ENCODE measurements around the gene PPT1. TPM values are rescaled to one million over a fixed set of nuclear protein-coding genes. Genes with fewer than 3 reads are reported as not detected.

The PPT1 gene
- total and polyA plus RNA-seq, 2 of the 13 experiments (the other 11 are each of a cell fraction or from before 2014, with no cell fraction given) = 129 TPM

DNA sequence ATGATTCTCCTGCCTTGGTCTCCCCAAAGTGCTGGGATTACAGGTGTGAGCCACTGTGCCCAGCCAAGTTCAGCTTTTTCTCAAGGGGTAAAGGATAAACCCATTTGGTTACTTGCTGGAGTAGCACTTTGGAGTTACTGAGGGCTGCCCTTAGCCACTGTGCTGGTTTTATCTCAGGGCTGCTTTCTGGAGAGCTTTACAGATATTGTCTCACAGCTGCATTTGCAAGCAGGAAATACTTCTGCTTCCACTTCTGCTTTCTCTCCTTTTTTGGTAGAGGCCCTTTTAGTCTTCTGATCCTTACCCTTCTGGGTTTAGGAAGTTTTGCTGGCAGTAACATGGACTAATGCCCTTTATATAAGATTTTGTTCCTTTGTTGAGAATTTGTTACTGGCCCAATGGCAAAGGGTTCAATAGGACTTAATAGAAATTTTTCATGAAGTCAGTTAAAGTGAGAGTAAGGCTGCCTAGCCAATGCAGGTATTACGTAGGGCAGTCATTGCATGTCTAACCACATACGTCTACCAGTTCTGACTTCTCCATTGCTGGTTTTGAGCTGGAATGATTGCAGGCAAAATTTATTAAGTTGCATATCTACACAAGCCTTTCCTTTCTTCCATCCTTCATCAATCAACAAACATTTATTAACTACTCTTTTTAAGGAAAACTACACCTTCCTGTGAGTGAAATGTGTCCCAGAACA lies 32.1 kb downstream of the PPT1 start:
- H3K79me2 ChIP-seq (ENCODE audit: insufficient read depth, low read length) = no peaks in the 10 kb centered on the region
- POLR2A ChIA-PET = no interaction called here
- H3K9me3 ChIP-seq (ENCODE audit: low read length) = no peaks in the 10 kb centered on the region
- ATAC-seq = no peak
- peaks cover 30 to 86% of the 10 kb centered on the region in 2 experiments for H3K36me3 ChIP-seq (replicated peaks in 1 of 2; ENCODE audit: control insufficient read depth in 1 of 2, insufficient read depth in 2 of 2, low read length in 2 of 2)
- CTCF ChIA-PET (ENCODE audit: low intra/inter-chr PET ratio, low total read pairs) = no interaction called here
- no peak overlapping the region for H3K4me3 ChIP-seq (replicated peaks in 1 of 3; ENCODE audit: insufficient read depth in 1 of 3, low read depth in 2 of 3, low read length in 3 of 3)
- no peak overlapping the region for H3K27ac ChIP-seq (ENCODE audit: extremely low read length, insufficient read depth, low read length)
- FAIRE-seq = no peak
- H2AFZ ChIP-seq (ENCODE audit: low read length) = no peak overlapping the region
- no peak overlapping the region for H3K4me2 ChIP-seq (ENCODE audit: low read depth, low read length)
- H3K9ac ChIP-seq (ENCODE audit: insufficient read depth, low read depth, low read length) = no peak overlapping the region
- WGBS (ENCODE audit: low lambda C conversion rate) = 97% methylated on average over 2 of the region's 2 CpGs
- H3K4me1 ChIP-seq (ENCODE audit: insufficient read depth, low read length) = peaks cover 6% of the 10 kb centered on the region
- intact Hi-C loops (cut with micrococcal nuclease; ENCODE audit: unreplicated experiment) = no loop called here
- H3K27me3 ChIP-seq (ENCODE audit: control insufficient read depth in 1 of 2, insufficient read depth in 2 of 2, low read length in 2 of 2) = no peaks in the 10 kb centered on the region
- BruUV-seq (replicated peaks) = no TSS peak
- TF ChIP-seq ZNF850 (CRISPR knock-in tag; conservative IDR thresholded peaks at IDR 0.05) (no peak), SCMH1 (CRISPR knock-in tag; IDR thresholded peaks at IDR 0.05; ENCODE audit: borderline replicate concordance) (no peak), ZFAT (CRISPR knock-in tag; conservative IDR thresholded peaks at IDR 0.05) (no peak), ZC3H13 (CRISPR knock-in tag; IDR thresholded peaks at IDR 0.05) (no peak), KMT2B (CRISPR knock-in tag; IDR thresholded peaks at IDR 0.05) (no peak), NPAS2 (CRISPR knock-in tag; IDR thresholded peaks at IDR 0.05; ENCODE audit: borderline replicate concordance) (no peak), AGO1 (IDR thresholded peaks at IDR 0.05; ENCODE audit: low read depth, low read length, poor library complexity, severe bottlenecking) (no peak), NONO (IDR thresholded peaks at IDR 0.05) (no peak), NONO (CRISPR knock-in tag; conservative IDR thresholded peaks at IDR 0.05) (no peak), ZNF607 (CRISPR knock-in tag; IDR thresholded peaks at IDR 0.05; ENCODE audit: borderline replicate concordance) (no peak), PRPF4 (IDR thresholded peaks at IDR 0.05; ENCODE audit: low read depth, low read length, poor library complexity, severe bottlenecking) (no peak), ZNF564 (CRISPR knock-in tag; IDR thresholded peaks at IDR 0.05) (no peak), ZBTB21 (CRISPR knock-in tag; IDR thresholded peaks at IDR 0.05) (no peak), ZNF577 (CRISPR knock-in tag; IDR thresholded peaks at IDR 0.05; ENCODE audit: borderline replicate concordance, low read depth) (no peak), TCF7 (IDR thresholded peaks at IDR 0.05; ENCODE audit: low read depth) (no peak), FIP1L1 (IDR thresholded peaks at IDR 0.05; ENCODE audit: borderline replicate concordance, insufficient read depth, low read depth, low read length) (no peak), CREM (IDR thresholded peaks at IDR 0.05) (no peak), CREM (CRISPR knock-in tag; IDR thresholded peaks at IDR 0.05) (no peak), ZNF644 (CRISPR knock-in tag; IDR thresholded peaks at IDR 0.05; ENCODE audit: low read depth) (no peak)
- TF ChIP-seq, protein P1, sequence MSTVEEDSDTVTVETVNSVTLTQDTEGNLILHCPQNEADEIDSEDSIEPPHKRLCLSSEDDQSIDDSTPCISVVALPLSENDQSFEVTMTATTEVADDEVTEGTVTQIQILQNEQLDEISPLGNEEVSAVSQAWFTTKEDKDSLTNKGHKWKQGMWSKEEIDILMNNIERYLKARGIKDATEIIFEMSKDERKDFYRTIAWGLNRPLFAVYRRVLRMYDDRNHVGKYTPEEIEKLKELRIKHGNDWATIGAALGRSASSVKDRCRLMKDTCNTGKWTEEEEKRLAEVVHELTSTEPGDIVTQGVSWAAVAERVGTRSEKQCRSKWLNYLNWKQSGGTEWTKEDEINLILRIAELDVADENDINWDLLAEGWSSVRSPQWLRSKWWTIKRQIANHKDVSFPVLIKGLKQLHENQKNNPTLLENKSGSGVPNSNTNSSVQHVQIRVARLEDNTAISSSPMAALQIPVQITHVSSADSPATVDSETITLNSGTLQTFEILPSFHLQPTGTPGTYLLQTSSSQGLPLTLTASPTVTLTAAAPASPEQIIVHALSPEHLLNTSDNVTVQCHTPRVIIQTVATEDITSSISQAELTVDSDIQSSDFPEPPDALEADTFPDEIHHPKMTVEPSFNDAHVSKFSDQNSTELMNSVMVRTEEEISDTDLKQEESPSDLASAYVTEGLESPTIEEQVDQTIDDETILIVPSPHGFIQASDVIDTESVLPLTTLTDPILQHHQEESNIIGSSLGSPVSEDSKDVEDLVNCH (CRISPR knock-in tag; IDR thresholded peaks at IDR 0.05) = no peak
- in situ Hi-C loops (cut with HindIII; ENCODE audit: extremely low pct_ligation_motif_present, low pct_unique_long_range_greater_than_20kb) = no loop called here
- no peak for DNase-seq (ENCODE audit: low spot score)
- no peaks in the 10 kb centered on the region for H4K20me1 ChIP-seq (ENCODE audit: insufficient read depth, low read length)
